ENCODE data around the gene UBE2Q2.

The UBE2Q2 gene

GRCh38 chr15:75841626-75842025, 1.6 kb upstream of the UBE2Q2 start:
- H2BK120ac ChIP-seq (ENCODE audit: insufficient read depth, low read length, poor library complexity), result no peak overlapping the region
- no peak overlapping the region for H3K4me3 ChIP-seq (ENCODE audit: low read depth, low read length)
- no peak overlapping the region for H3K4me2 ChIP-seq (ENCODE audit: low read length)
- H2BK5ac ChIP-seq (ENCODE audit: low read depth, low read length, poor library complexity), result no peak overlapping the region
- peaks cover 2% of the 10 kb centered on the region in 2 experiments for H3K36me3 ChIP-seq (ENCODE audit: control insufficient read depth in 1 of 2, insufficient read depth in 2 of 2, low read length in 2 of 2)
- H2BK12ac ChIP-seq (ENCODE audit: low read length), result no peak overlapping the region
- peaks cover 21% of the 10 kb centered on the region for H3K79me2 ChIP-seq (ENCODE audit: control insufficient read depth, insufficient read depth, low read length, poor library complexity)
- no peak overlapping the region for H3K23ac ChIP-seq (ENCODE audit: low read length)
- H3K9me3 ChIP-seq (ENCODE audit: insufficient read depth, low read depth, low read length), result no peaks in the 10 kb centered on the region
- no peak overlapping the region for H3K9ac ChIP-seq (ENCODE audit: low read length)
- no peak overlapping the region for H4K91ac ChIP-seq (ENCODE audit: low read depth, low read length)
- peaks cover 14% of the 10 kb centered on the region for H3K79me1 ChIP-seq (ENCODE audit: low read length)
- H3K4me1 ChIP-seq (ENCODE audit: control insufficient read depth in 1 of 2, insufficient read depth in 2 of 2, low read length in 2 of 2), result peaks cover 5 to 8% of the 10 kb centered on the region in 2 experiments
- H3K18ac ChIP-seq (ENCODE audit: low read length), result no peak overlapping the region
- no peak for DNase-seq
- no peak overlapping the region for H4K8ac ChIP-seq (ENCODE audit: low read depth, low read length)
- no peak overlapping the region for H2AFZ ChIP-seq (ENCODE audit: insufficient read depth, low read length, poor library complexity)
- no peaks in the 10 kb centered on the region for H3K27me3 ChIP-seq (ENCODE audit: insufficient read depth, low read length)
- no peak overlapping the region for H3K14ac ChIP-seq (ENCODE audit: low read length)
- no peak overlapping the region for H2AK5ac ChIP-seq (ENCODE audit: low read length)
- no peak overlapping the region for H3K4ac ChIP-seq (ENCODE audit: low read depth, low read length)
- H3K27ac ChIP-seq (ENCODE audit: low read depth, low read length), result no peak overlapping the region
- H4K12ac ChIP-seq (ENCODE audit: low read depth, low read length), result no peak overlapping the region

- Histone ChIP-seq H3K4me2 (ENCODE audit: low read length) (peak overlapping the region; percentile 72), H3K14ac (ENCODE audit: low read length) (peak overlapping the region; percentile 70), H3K4me1 (ENCODE audit: control insufficient read depth in 1 of 2, insufficient read depth in 2 of 2, low read length in 2 of 2) (peaks cover 5 to 8% of the 10 kb centered on the region in 2 experiments), H2BK5ac (ENCODE audit: low read depth, low read length, poor library complexity) (peak overlapping the region; percentile 15), H3K27ac (ENCODE audit: low read depth, low read length) (peak overlapping the region; percentile 66), H3K18ac (ENCODE audit: low read length) (peak overlapping the region; percentile 47), H3K27me3 (ENCODE audit: insufficient read depth, low read length) (no peaks in the 10 kb centered on the region), H4K91ac (ENCODE audit: low read depth, low read length) (peak overlapping the region; percentile 79), H4K8ac (ENCODE audit: low read depth, low read length) (peak overlapping the region; percentile 64), H3K9ac (ENCODE audit: low read length) (peak overlapping the region; percentile 93), H3K9me3 (ENCODE audit: insufficient read depth, low read depth, low read length) (no peaks in the 10 kb centered on the region), H3K4ac (ENCODE audit: low read depth, low read length) (peak overlapping the region; percentile 35), H2AK5ac (ENCODE audit: low read length) (peak overlapping the region; percentile 6), H3K23ac (ENCODE audit: low read length) (no peak overlapping the region), H2BK120ac (ENCODE audit: insufficient read depth, low read length, poor library complexity) (peak overlapping the region; percentile 26), H3K79me2 (ENCODE audit: control insufficient read depth, insufficient read depth, low read length, poor library complexity) (peaks cover 24% of the 10 kb centered on the region), H3K36me3 (ENCODE audit: control insufficient read depth in 1 of 2, insufficient read depth in 2 of 2, low read length in 2 of 2) (peaks cover 2% of the 10 kb centered on the region in 2 experiments), H3K79me1 (ENCODE audit: low read length) (peaks cover 14% of the 10 kb centered on the region), H2BK12ac (ENCODE audit: low read length) (no peak overlapping the region), H4K12ac (ENCODE audit: low read depth, low read length) (peak overlapping the region; percentile 36), H2AFZ (ENCODE audit: insufficient read depth, low read length, poor library complexity) (peak overlapping the region; percentile 8), H3K4me3 (ENCODE audit: low read depth, low read length) (peak overlapping the region; percentile 95)
- WGBS (ENCODE audit: extremely low coverage, insufficient coverage, insufficient read length), result no CpG with 5 or more reads among the region's 77 CpGs
- peak; percentile 47 to 71 for DNase-seq
Measured at GRCh38 chr15:75843678-75844581, 683 bp downstream of the UBE2Q2 start.

- H3K9ac ChIP-seq (ENCODE audit: low read length), result no peak overlapping the region
- H3K14ac ChIP-seq (ENCODE audit: low read length), result no peak overlapping the region
- H4K12ac ChIP-seq (ENCODE audit: low read depth, low read length), result no peak overlapping the region
- peaks cover 2% of the 10 kb centered on the region in 2 experiments for H3K36me3 ChIP-seq (ENCODE audit: control insufficient read depth in 1 of 2, insufficient read depth in 2 of 2, low read length in 2 of 2)
- H3K4me3 ChIP-seq (ENCODE audit: low read depth, low read length), result peak overlapping the region; percentile 95
- H2AK5ac ChIP-seq (ENCODE audit: low read length), result no peak overlapping the region
- WGBS (ENCODE audit: extremely low coverage, insufficient coverage, insufficient read length), result no CpG with 5 or more reads among the region's 13 CpGs
- no peak overlapping the region for H3K18ac ChIP-seq (ENCODE audit: low read length)
- H3K4me2 ChIP-seq (ENCODE audit: low read length), result peak overlapping the region; percentile 72
- H3K27me3 ChIP-seq (ENCODE audit: insufficient read depth, low read length), result no peaks in the 10 kb centered on the region
- DNase-seq, result no peak
- H3K27ac ChIP-seq (ENCODE audit: low read depth, low read length), result no peak overlapping the region
- peaks cover 24% of the 10 kb centered on the region for H3K79me2 ChIP-seq (ENCODE audit: control insufficient read depth, insufficient read depth, low read length, poor library complexity)
- no peak overlapping the region for H2BK5ac ChIP-seq (ENCODE audit: low read depth, low read length, poor library complexity)
- H3K4me1 ChIP-seq (ENCODE audit: control insufficient read depth in 1 of 2, insufficient read depth in 2 of 2, low read length in 2 of 2), result peaks cover 5 to 8% of the 10 kb centered on the region in 2 experiments
- H3K79me1 ChIP-seq (ENCODE audit: low read length), result peaks cover 14% of the 10 kb centered on the region
- no peaks in the 10 kb centered on the region for H3K9me3 ChIP-seq (ENCODE audit: insufficient read depth, low read depth, low read length)
- no peak overlapping the region for H2AFZ ChIP-seq (ENCODE audit: insufficient read depth, low read length, poor library complexity)
- H4K8ac ChIP-seq (ENCODE audit: low read depth, low read length), result no peak overlapping the region
- H2BK120ac ChIP-seq (ENCODE audit: insufficient read depth, low read length, poor library complexity), result no peak overlapping the region
- H4K91ac ChIP-seq (ENCODE audit: low read depth, low read length), result no peak overlapping the region
- H2BK12ac ChIP-seq (ENCODE audit: low read length), result no peak overlapping the region
- no peak overlapping the region for H3K23ac ChIP-seq (ENCODE audit: low read length)
- H3K4ac ChIP-seq (ENCODE audit: low read depth, low read length), result peak overlapping the region; percentile 97
Measured at GRCh38 chr15:75844629-75845335, 1.5 kb downstream of the UBE2Q2 start.

DNA sequence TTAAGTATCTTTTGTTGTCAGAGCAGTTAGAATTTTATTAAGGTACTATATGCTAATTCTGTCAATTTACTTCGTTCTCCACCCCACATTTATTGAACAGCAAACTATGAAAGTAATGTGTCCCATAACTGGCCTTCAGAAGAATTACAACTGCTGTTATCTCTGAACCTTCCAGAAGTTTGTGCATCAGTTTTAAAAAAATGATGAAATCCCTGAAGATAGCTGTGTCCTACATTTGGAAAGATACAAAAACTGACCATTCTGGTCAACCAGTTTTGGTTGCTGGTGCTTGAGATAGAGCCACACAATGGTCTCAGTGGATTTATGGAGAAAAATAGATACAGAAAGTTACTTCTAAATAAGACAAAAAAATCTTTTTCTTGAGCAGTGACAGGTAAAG, 5.9 kb downstream of the UBE2Q2 start:
- H3K4me3 ChIP-seq (ENCODE audit: low read depth, low read length), result no peak overlapping the region
- H3K4me2 ChIP-seq (ENCODE audit: low read length), result no peak overlapping the region
- no peak overlapping the region for H2AK5ac ChIP-seq (ENCODE audit: low read length)
- no peak overlapping the region for H2BK5ac ChIP-seq (ENCODE audit: low read depth, low read length, poor library complexity)
- no peaks in the 10 kb centered on the region for H3K9me3 ChIP-seq (ENCODE audit: insufficient read depth, low read depth, low read length)
- H3K36me3 ChIP-seq (ENCODE audit: control insufficient read depth in 1 of 2, insufficient read depth in 2 of 2, low read length in 2 of 2), result peaks cover 2 to 8% of the 10 kb centered on the region in 2 experiments
- H2BK12ac ChIP-seq (ENCODE audit: low read length), result no peak overlapping the region
- no peak overlapping the region for H2BK120ac ChIP-seq (ENCODE audit: insufficient read depth, low read length, poor library complexity)
- H3K4ac ChIP-seq (ENCODE audit: low read depth, low read length), result no peak overlapping the region
- H3K79me2 ChIP-seq (ENCODE audit: control insufficient read depth, insufficient read depth, low read length, poor library complexity), result peaks cover 22% of the 10 kb centered on the region
- no peak overlapping the region for H4K91ac ChIP-seq (ENCODE audit: low read depth, low read length)
- no peak overlapping the region for H3K27ac ChIP-seq (ENCODE audit: low read depth, low read length)
- H3K4me1 ChIP-seq (ENCODE audit: control insufficient read depth in 1 of 2, insufficient read depth in 2 of 2, low read length in 2 of 2), result peaks cover 5 to 8% of the 10 kb centered on the region in 2 experiments
- DNase-seq, result no peak
- no peak overlapping the region for H3K9ac ChIP-seq (ENCODE audit: low read length)
- no CpG with 5 or more reads among the region's 1 CpG for WGBS (ENCODE audit: extremely low coverage, insufficient coverage, insufficient read length)
- no peak overlapping the region for H4K8ac ChIP-seq (ENCODE audit: low read depth, low read length)
- no peak overlapping the region for H4K12ac ChIP-seq (ENCODE audit: low read depth, low read length)
- H3K27me3 ChIP-seq (ENCODE audit: insufficient read depth, low read length), result no peaks in the 10 kb centered on the region
- H3K23ac ChIP-seq (ENCODE audit: low read length), result no peak overlapping the region
- peaks cover under 1% of the 10 kb centered on the region for H3K79me1 ChIP-seq (ENCODE audit: low read length)
- H2AFZ ChIP-seq (ENCODE audit: insufficient read depth, low read length, poor library complexity), result no peak overlapping the region
- H3K18ac ChIP-seq (ENCODE audit: low read length), result no peak overlapping the region
- no peak overlapping the region for H3K14ac ChIP-seq (ENCODE audit: low read length)
